ENCODE results near the gene TCHHL1. TPM values are rescaled to one million over a fixed set of nuclear protein-coding genes. Genes with fewer than 3 reads are reported as not detected.

The TCHHL1 gene
- polyA plus RNA-seq, 4 donors: not detected

GRCh38 chr1:152039886-152040285 is 49.0 kb downstream of the TCHHL1 start:
- no peak for DNase-seq (ENCODE audit: low read depth in 4 of 4, low spot score in 3 of 4)

DNA sequence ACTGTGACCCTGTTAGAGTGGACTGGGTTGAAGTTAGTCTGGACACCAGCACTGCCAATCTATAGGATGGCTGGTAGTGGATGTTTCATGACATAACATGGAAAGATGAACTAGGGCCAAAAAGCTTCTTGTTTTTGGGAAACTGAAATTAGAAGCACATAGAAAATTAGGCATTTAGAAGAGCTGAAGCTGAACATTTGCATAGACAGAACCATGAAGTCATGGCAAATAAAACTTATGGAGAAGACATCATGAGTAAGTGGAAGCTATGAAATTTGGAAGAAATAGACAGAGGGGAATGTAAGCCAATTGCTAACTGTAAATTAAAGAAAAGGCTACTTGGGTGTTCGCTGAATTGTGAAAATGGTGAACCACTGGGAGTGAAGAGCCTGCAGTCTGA is 49.4 kb downstream of the TCHHL1 start:
- no peak for DNase-seq (ENCODE audit: low read depth in 4 of 4, low spot score in 3 of 4)

DNA sequence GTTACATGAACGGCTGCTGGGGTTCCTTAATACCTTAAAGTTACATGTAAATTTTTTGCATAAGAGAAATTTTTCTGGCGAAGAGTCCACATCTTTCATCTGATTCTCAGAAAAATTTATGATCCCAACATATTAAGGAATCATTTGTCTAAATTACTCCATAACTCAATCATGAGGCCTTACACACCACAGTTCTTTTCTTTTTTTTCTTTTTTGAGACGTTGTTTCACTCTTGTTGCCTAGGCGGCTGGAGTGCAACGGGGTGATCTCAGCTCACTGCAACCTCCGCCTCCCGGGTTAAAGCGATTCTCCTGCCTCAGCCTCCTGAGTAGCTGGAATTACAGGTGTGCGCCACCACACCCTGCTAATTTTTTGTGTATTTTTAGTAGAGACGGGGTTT is 50.0 kb downstream of the TCHHL1 start:
- DNase-seq (ENCODE audit: low read depth in 4 of 4, low spot score in 3 of 4): no peak

DNA sequence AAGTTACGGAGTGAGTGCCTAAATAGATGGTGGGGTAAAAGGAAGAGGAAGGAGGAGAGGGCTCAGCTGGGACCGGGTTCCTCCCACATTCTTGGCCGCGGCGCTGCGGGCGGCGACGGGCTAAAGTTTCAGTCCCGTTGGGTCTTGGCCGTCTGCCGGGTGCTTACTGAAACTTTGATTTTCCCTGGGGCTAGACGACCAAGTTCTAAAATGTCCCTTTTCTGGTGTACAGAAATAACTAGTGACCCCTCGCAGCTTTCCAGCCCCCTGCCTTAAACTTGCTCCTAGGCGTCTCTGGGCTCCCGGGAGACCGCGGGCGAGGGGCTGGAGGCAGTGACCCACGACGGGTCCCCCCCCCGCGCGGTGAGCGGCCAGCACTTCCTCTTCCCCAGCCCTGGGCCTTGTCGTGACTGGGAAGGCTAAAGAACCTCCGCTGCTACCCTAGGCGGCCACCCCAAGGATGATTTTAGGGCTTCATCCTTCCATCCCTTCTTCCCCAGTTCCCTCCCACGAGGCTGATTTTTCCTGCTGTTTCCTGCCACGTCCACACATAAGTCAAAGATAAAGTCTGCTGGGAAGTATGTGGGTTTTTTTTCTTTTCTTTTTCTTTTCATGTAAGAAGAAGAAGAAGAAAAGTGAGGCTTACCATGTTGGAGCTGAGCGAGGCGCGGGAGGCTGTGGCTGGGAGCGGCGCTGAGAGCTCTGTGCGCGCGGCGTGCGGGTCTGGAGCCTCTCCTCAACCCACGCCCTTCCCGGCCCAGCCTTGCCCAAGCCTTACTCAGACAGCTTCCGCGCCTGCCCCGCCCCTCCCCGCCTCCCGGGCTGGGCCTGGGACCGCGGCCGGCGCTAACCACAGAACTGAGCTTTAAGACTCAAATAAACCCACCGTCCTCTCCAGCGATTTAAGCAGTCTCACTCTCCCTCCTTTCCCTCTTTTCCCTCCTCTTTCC is 52.3 kb downstream of the TCHHL1 start, which contains the start of gene S100A11:
Gene S100A11, minus strand, starts transcription at position 738 of the 950 bp plus-strand sequence. Its CDS starts 89 bp downstream, at position 649.
- DNase-seq (ENCODE audit: low read depth in 4 of 4, low spot score in 3 of 4): peak in 2 of 4 donors; percentile 46 to 56

DNA sequence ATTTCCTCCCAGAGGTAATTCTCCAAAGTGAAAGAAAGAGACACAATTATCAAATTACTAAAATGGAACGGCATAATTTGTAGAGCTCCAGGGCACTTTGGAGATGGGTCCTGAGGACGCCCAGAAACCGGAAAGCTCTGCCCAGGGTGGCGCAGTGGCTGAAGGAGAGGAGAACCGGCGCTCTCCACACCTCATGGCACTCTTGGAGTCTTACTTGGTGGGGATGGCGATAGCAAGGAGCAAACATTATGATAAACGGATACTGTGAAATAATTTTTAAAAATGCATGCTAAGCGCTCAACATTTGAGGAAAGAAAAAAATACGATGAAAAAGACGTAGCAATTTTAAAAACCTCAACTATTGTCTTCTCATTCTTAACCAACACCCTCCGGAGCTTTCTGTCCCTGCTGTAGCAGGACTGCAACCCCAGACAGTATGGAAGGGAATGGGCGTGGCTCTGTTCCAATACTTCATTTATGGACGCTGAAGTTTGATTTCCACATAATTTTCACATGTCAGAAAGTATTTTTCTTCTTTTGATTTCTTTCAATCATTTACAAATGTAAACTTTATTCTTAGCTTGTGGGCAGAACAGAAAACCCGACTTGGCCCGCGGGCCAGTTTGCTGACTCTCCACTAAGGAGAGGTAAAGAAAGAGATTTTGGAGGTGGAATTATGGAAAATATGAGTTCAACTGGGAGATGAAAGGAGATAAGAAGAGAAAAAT is 53.2 kb downstream of the TCHHL1 start:
- no peak for DNase-seq (ENCODE audit: low read depth in 4 of 4, low spot score in 3 of 4)

GRCh38 chr1:152034654-152035538 is 54.0 kb downstream of the TCHHL1 start:
- DNase-seq (ENCODE audit: low read depth in 4 of 4, low spot score in 3 of 4): peak in 2 of 4 donors; percentile 40 to 54

- DNase-seq (ENCODE audit: low read depth in 4 of 4, low spot score in 3 of 4): no peak
Observed at GRCh38 chr1:152034324-152034653, 54.6 kb downstream of the TCHHL1 start.

Other genes with a start within 250 kb of the TCHHL1 start
- gene C2CD4D, start 249.2 kb downstream of the TCHHL1 start, polyA plus RNA-seq (ENCODE audit: insufficient read length in 4 of 4): under 1 TPM; 0.19 to 0.26 (median 0.24) TPM
- under 1 TPM; 0.56 to 0.90 (median 0.78) TPM for gene THEM5, start 235.4 kb downstream of the TCHHL1 start, polyA plus RNA-seq (ENCODE audit: insufficient read length in 4 of 4)
- 10 to 100 TPM; 18.3 to 41.1 (median 23.2) TPM for gene THEM4, start 179.6 kb downstream of the TCHHL1 start, polyA plus RNA-seq (ENCODE audit: insufficient read length in 4 of 4)
- 100 to 1,000 TPM; 216 to 626 (median 267) TPM for gene S100A10, start 95.2 kb downstream of the TCHHL1 start, polyA plus RNA-seq (ENCODE audit: insufficient read length in 4 of 4)
- gene S100A11, start 52.1 kb downstream of the TCHHL1 start, polyA plus RNA-seq (ENCODE audit: insufficient read length in 4 of 4): 100 to 1,000 TPM; 278 to 306 (median 291) TPM
- gene TCHH, start 26.4 kb upstream of the TCHHL1 start, polyA plus RNA-seq (ENCODE audit: insufficient read length in 4 of 4): under 1 TPM; 0.05 to 0.14 (median 0.07) TPM
- not detected for gene RPTN, start 70.2 kb upstream of the TCHHL1 start, polyA plus RNA-seq (ENCODE audit: insufficient read length in 4 of 4)
- gene HRNR, start 135.1 kb upstream of the TCHHL1 start, polyA plus RNA-seq (ENCODE audit: insufficient read length in 4 of 4): 1 to 10 TPM in 1 of 4 donors, under 1 TPM in 3; 0.13 to 1.1 (median 0.56) TPM
- gene FLG, start 236.2 kb upstream of the TCHHL1 start, polyA plus RNA-seq (ENCODE audit: insufficient read length in 4 of 4): 1 to 10 TPM; 2.0 to 3.0 (median 2.6) TPM

Measured in left renal pelvis (tissue), 4 donors.